ENCODE results near the gene RALGPS1. TPM values are rescaled to one million over a fixed set of nuclear protein-coding genes. Genes with fewer than 3 reads are reported as not detected.

Gene RALGPS1
- total RNA-seq, 1 experiment from 2014 or later = 0.03 TPM

- Histone ChIP-seq H3K27me3 (no peaks in the 10 kb centered on the region), H3K36me3 (no peaks in the 10 kb centered on the region), H3K9me3 (no peaks in the 10 kb centered on the region), H3K4me3 (no peak overlapping the region)
- DNase-seq = no peak
Observed at GRCh38 chr9:127255692-127256091, 341.1 kb downstream of the RALGPS1 start.

DNA sequence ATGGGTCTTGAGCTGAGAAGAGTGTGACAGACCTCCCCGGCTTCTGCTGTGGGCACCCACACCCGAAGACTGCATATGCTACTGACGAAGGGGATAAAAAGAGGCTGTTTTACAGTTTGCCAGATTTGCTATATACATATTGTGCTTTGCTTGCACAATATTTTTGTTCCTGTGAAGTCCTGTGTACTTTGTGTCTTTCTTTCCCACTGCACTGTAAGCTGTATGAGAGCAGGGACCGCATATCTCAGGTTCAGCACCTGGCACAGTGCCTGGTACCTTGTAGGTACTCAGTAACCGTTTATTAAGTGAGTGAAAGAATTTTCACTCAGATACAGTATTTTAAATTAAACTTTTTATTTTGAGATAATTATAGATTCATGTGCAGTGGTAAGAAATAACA, 341.7 kb downstream of the RALGPS1 start:
- Histone ChIP-seq H3K4me3 (no peak overlapping the region), H3K9me3 (no peaks in the 10 kb centered on the region), H3K27me3 (no peaks in the 10 kb centered on the region), H3K36me3 (no peaks in the 10 kb centered on the region)
- no peak for DNase-seq

DNA sequence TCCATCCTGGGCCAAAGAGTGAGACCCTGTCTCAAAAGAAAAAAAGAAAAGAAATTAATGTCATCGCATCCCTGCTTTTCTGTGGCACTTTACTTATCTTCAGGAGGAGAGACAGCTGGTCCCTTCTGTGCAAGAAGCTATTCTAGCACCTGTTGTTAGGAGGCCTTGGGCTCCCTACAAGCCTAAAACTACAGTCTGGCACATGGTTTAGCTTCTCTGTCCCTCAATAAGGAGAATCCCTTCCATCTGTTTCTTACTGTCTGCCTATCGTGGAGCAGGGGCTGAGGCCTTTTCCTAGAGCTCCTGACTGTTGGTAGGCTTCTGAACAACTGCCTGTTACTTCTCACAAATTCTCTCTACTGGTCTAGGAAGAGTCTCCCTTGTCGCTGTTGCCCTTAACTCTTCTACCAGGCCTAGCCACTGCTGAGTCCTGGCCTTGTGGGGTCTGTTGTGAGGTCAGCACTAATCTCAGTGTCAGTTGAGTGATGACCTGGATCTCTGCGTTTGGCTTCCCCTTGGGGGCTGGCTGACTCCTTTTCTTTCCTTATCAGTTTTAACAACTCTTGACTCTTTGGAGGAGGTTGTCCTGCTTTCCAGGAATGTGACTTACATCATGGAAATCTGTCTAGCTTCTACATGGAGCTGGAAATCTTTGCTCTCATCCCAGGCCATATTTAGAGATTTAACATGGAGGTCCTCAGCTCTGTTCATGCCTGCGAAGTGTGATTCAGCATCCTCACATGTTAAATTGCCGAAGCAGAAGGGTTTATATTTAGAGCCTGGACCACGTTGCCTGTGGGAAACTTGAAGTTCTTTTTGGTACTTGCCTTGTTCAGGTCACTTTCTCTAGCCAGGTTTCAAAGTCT, 344.3 kb downstream of the RALGPS1 start:
- Histone ChIP-seq H3K9me3 (no peaks in the 10 kb centered on the region), H3K4me3 (no peak overlapping the region), H3K27me3 (no peaks in the 10 kb centered on the region), H3K36me3 (no peaks in the 10 kb centered on the region)
- DNase-seq = no peak

GRCh38 chr9:127262602-127263001, 348.0 kb downstream of the RALGPS1 start:
- Histone ChIP-seq H3K9me3 (no peaks in the 10 kb centered on the region), H3K27me3 (no peaks in the 10 kb centered on the region), H3K4me3 (no peak overlapping the region), H3K36me3 (no peaks in the 10 kb centered on the region)
- peak; percentile 67 for DNase-seq

GRCh38 chr9:127263237-127263636, 348.7 kb downstream of the RALGPS1 start:
- no peak overlapping the region for H3K4me3 ChIP-seq
- no peaks in the 10 kb centered on the region for H3K36me3 ChIP-seq
- H3K27me3 ChIP-seq = no peaks in the 10 kb centered on the region
- H3K9me3 ChIP-seq = no peaks in the 10 kb centered on the region
- DNase-seq = no peak

DNA sequence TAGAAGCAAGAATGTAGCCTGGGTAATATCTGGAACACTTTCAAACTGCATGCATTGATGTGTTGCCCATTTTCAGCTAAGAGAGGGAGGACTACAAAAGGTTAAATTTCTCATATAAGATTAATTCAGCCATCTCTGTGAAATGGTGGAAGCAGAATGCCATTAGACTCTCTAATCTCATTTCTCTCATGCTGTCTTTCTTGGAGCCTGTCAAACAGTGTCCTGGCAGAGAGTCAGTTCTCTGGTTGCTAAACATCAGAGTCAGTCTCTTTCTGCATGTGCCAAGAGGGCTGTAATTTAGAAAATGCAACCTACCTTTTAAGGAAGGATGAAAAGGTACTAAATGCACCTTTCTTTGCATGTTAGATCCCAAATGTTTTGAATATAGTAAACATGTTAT, 349.1 kb downstream of the RALGPS1 start:
- Histone ChIP-seq H3K4me3 (no peak overlapping the region), H3K36me3 (no peaks in the 10 kb centered on the region), H3K9me3 (no peaks in the 10 kb centered on the region), H3K27me3 (no peaks in the 10 kb centered on the region)
- no peak for DNase-seq

GRCh38 chr9:127264462-127265219, 350.1 kb downstream of the RALGPS1 start, which contains the start of gene GARNL3:
Gene GARNL3, plus strand, starts transcription at chr9:127264774. Its CDS starts 104 bp downstream, at chr9:127264878.
- no peaks in the 10 kb centered on the region for H3K36me3 ChIP-seq
- DNase-seq = no peak
- no peak within 1 kb of the TSS for H3K4me3 ChIP-seq
- H3K9me3 ChIP-seq = no peaks in the 10 kb centered on the region
- no peaks in the 10 kb centered on the region for H3K27me3 ChIP-seq

GRCh38 chr9:127267793-127268525, 353.4 kb downstream of the RALGPS1 start:
- Histone ChIP-seq H3K36me3 (no peaks in the 10 kb centered on the region), H3K4me3 (no peak overlapping the region), H3K9me3 (no peaks in the 10 kb centered on the region), H3K27me3 (no peaks in the 10 kb centered on the region)
- no peak for DNase-seq

DNA sequence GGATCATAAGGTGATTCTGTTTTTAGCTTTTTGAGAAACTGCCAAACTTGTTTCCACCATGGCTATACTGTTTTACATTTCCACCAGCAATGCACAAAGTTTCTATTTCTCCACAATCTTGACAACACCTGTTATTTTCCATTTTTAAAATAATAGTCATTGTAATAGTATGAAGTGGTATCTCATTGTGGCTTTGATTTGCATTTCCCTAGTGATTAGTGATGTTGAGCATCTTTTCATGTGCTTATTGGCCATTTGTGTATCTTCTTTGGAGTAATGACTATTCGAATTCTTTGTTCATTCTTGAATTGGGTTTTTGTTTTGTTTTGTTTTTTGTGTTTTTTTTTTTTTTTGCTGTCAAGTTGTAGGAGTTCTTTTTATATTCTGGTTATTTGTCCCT, 354.9 kb downstream of the RALGPS1 start:
- H3K4me3 ChIP-seq = no peak overlapping the region
- no peaks in the 10 kb centered on the region for H3K27me3 ChIP-seq
- no peak for DNase-seq
- no peaks in the 10 kb centered on the region for H3K36me3 ChIP-seq
- no peaks in the 10 kb centered on the region for H3K9me3 ChIP-seq

Other genes with a start within 250 kb of the RALGPS1 start
- gene ZBTB43, start 109.7 kb upstream of the RALGPS1 start, total RNA-seq (2014; rRNA removed; shearing (Covaris generic); ENCODE audit: low replicate concordance) = 3.2 and 3.8 TPM in 2 replicates
- gene ZBTB34, start 54.1 kb upstream of the RALGPS1 start, total RNA-seq (2014; rRNA removed; shearing (Covaris generic); ENCODE audit: low replicate concordance) = 2.3 and 2.5 TPM in 2 replicates
- gene ANGPTL2, start 207.9 kb downstream of the RALGPS1 start, total RNA-seq (2014; rRNA removed; shearing (Covaris generic); ENCODE audit: low replicate concordance) = 7.1 and 8.1 TPM in 2 replicates